Fibroblast of upper back skin (primary cell): ENCODE measurements around the gene CTCFL.
"Not testable (repeated sequence)": the region's sequence is repeated elsewhere in the genome, so short reads cannot be mapped to it uniquely, and the experiment has no call there.

Experiments
- DNase-seq: peaks from one replicate; pipeline ENCODE4 v3.0.0-alpha.2; 2013

CTCFL gene

GRCh38 chr20:57505979-57506378 lies 19.0 kb downstream of the CTCFL start:
- no peak for DNase-seq

GRCh38 chr20:57504411-57504810 lies 20.5 kb downstream of the CTCFL start:
- DNase-seq = no peak

GRCh38 chr20:57503035-57503658 lies 21.8 kb downstream of the CTCFL start:
- no peak for DNase-seq

GRCh38 chr20:57502336-57502700 lies 22.6 kb downstream of the CTCFL start:
- DNase-seq = no peak

GRCh38 chr20:57501461-57502335 lies 23.2 kb downstream of the CTCFL start:
- peak; percentile 53 for DNase-seq

- DNase-seq = no peak
Observed at GRCh38 chr20:57500962-57501361, 24.0 kb downstream of the CTCFL start.

- no peak for DNase-seq
Observed at GRCh38 chr20:57500235-57500634, 24.7 kb downstream of the CTCFL start.

- no peak for DNase-seq
Observed at GRCh38 chr20:57499676-57500075, 25.3 kb downstream of the CTCFL start.

- DNase-seq = peak; percentile 28
Observed at GRCh38 chr20:57498425-57499400, 26.2 kb downstream of the CTCFL start.

- no peak for DNase-seq
Observed at GRCh38 chr20:57496592-57496991, 28.3 kb downstream of the CTCFL start.

- no peak for DNase-seq
Observed at GRCh38 chr20:57495978-57496377, 29.0 kb downstream of the CTCFL start.

GRCh38 chr20:57493091-57493615 lies 31.8 kb downstream of the CTCFL start:
- no peak for DNase-seq

GRCh38 chr20:57491373-57491772 lies 33.6 kb downstream of the CTCFL start:
- no peak for DNase-seq

- not testable (repeated sequence) for DNase-seq
Observed at GRCh38 chr20:57488277-57488676, 36.7 kb downstream of the CTCFL start.

GRCh38 chr20:57485770-57486169 lies 39.2 kb downstream of the CTCFL start:
- DNase-seq = no peak

- DNase-seq = no peak
Observed at GRCh38 chr20:57484772-57485171, 40.2 kb downstream of the CTCFL start.

GRCh38 chr20:57483287-57484050 lies 41.5 kb downstream of the CTCFL start:
- DNase-seq = no peak

GRCh38 chr20:57482796-57483195 lies 42.1 kb downstream of the CTCFL start:
- no peak for DNase-seq

GRCh38 chr20:57482148-57482547 lies 42.8 kb downstream of the CTCFL start:
- DNase-seq = no peak

GRCh38 chr20:57481281-57481711 lies 43.6 kb downstream of the CTCFL start:
- no peak for DNase-seq

- no peak for DNase-seq
Observed at GRCh38 chr20:57480444-57481160, 44.3 kb downstream of the CTCFL start.
